GM10266 (cell line): ENCODE measurements around the gene KATNAL2.

ENCODE experiments used
- DNase-seq: peaks from one replicate; pipeline ENCODE4 v3.0.0; 2012; ENCODE audit errors: extremely low spot score
- CTCF ChIP-seq: IDR thresholded peaks from 2 replicates; pipeline ENCODE4 v1.5.1; 2012; ENCODE audit warnings: mild to moderate bottlenecking, low read depth; ENCODE audit not compliant: control insufficient read depth, insufficient read depth; ENCODE audit errors: missing control alignments

Gene KATNAL2

GRCh38 chr18:47075098-47075883, 157.9 kb downstream of the KATNAL2 start:
- no peak for DNase-seq
- no peak for TF ChIP-seq CTCF

GRCh38 chr18:47077111-47077510, 159.7 kb downstream of the KATNAL2 start:
- no peak for DNase-seq
- no peak for TF ChIP-seq CTCF

- TF ChIP-seq CTCF = no peak
Observed at GRCh38 chr18:47080872-47081271, 163.5 kb downstream of the KATNAL2 start.

GRCh38 chr18:47081578-47081977, 164.2 kb downstream of the KATNAL2 start:
- no peak for DNase-seq
- no peak for TF ChIP-seq CTCF

More at GRCh38 chr18:47080872-47081271, 163.5 kb downstream of the KATNAL2 start:
- DNase-seq = no peak

GRCh38 chr18:47087676-47088075, 170.3 kb downstream of the KATNAL2 start:
- TF ChIP-seq CTCF = no peak
- no peak for DNase-seq

GRCh38 chr18:47095810-47096209, 178.4 kb downstream of the KATNAL2 start:
- TF ChIP-seq CTCF = no peak
- DNase-seq = no peak

- peak; percentile 40 for DNase-seq
- TF ChIP-seq CTCF = peak; percentile 74
Observed at GRCh38 chr18:47100212-47100831, 182.9 kb downstream of the KATNAL2 start.
